Astrocyte (in vitro differentiated cells and primary cell): ENCODE results near the gene COX10. TPM values are rescaled to one million over a fixed set of nuclear protein-coding genes. Genes with fewer than 3 reads are reported as not detected.
"Not testable (repeated sequence)": the region's sequence is repeated elsewhere in the genome, so short reads cannot be mapped to it uniquely, and the experiment has no call there.

Experiments
- DNase-seq: peaks from one replicate; pipeline ENCODE4 v3.0.0-alpha.2; 2010; ENCODE audit warnings: low read depth
- FAIRE-seq: peaks from 2 replicates; lab custom pipeline; 2011; peaks lifted over from hg19 to GRCh38; lab: Jason Lieb, UNC
- H2AFZ ChIP-seq: 2 replicates; pipeline ENCODE4 v1.6.0; 2012; ENCODE audit warnings: low read depth, low read length, inconsistent platforms
- H3K27ac ChIP-seq: 2 replicates; pipeline ENCODE4 v1.5.1; 2011; ENCODE audit warnings: low read depth, low read length, inconsistent platforms
- H3K27me3 ChIP-seq: 2 replicates; pipeline ENCODE4 v1.6.0; 2011; ENCODE audit warnings: low read length, inconsistent platforms; ENCODE audit not compliant: insufficient read depth
- H3K36me3 ChIP-seq: 2 replicates; pipeline ENCODE4 v1.5.1; 2011; ENCODE audit warnings: low read length, inconsistent platforms; ENCODE audit not compliant: insufficient read depth
- H3K4me1 ChIP-seq: 2 replicates; pipeline ENCODE4 v1.5.1; 2011; ENCODE audit warnings: low read length, inconsistent platforms; ENCODE audit not compliant: insufficient read depth
- H3K4me2 ChIP-seq: 2 replicates; pipeline ENCODE4 v1.6.0; 2012; ENCODE audit warnings: low read length, inconsistent platforms
- H3K4me3 ChIP-seq: 2 replicates; pipeline ENCODE4 v1.5.1; 2011; ENCODE audit warnings: low read depth, mild to moderate bottlenecking, low read length, inconsistent platforms; ENCODE audit not compliant: insufficient read depth
- H3K79me2 ChIP-seq: 2 replicates; pipeline ENCODE4 v1.6.0; 2012; ENCODE audit warnings: mild to moderate bottlenecking, low read length, inconsistent platforms; ENCODE audit not compliant: insufficient read depth
- H3K9ac ChIP-seq: 2 replicates; pipeline ENCODE4 v1.6.0; 2012; ENCODE audit warnings: mild to moderate bottlenecking, low read length, inconsistent platforms
- H3K9me3 ChIP-seq: 2 replicates; pipeline ENCODE4 v1.5.1; 2012; ENCODE audit warnings: low read depth, mild to moderate bottlenecking, low read length, inconsistent platforms; ENCODE audit not compliant: insufficient read depth
- H4K20me1 ChIP-seq: 2 replicates; pipeline ENCODE4 v1.6.0; 2012; ENCODE audit warnings: low read length, inconsistent platforms; ENCODE audit not compliant: insufficient read depth
- H3K27ac Mint-ChIP-seq: one replicate; pipeline ENCODE4 v1.8.0; 2021; ENCODE audit warnings: mild to moderate bottlenecking, mixed read lengths; ENCODE audit not compliant: unreplicated experiment
- H3K27me3 Mint-ChIP-seq: one replicate; pipeline ENCODE4 v1.8.0; 2021; ENCODE audit warnings: low read depth, mixed read lengths; ENCODE audit not compliant: unreplicated experiment
- H3K36me3 Mint-ChIP-seq: one replicate; pipeline ENCODE4 v1.8.0; 2021; ENCODE audit warnings: low read depth, mixed read lengths; ENCODE audit not compliant: unreplicated experiment
- H3K4me1 Mint-ChIP-seq: one replicate; pipeline ENCODE4 v1.8.0; 2021; ENCODE audit warnings: low read depth, mixed read lengths; ENCODE audit not compliant: unreplicated experiment
- H3K4me3 Mint-ChIP-seq: one replicate; pipeline ENCODE4 v1.8.0; 2021; ENCODE audit warnings: mild to moderate bottlenecking, moderate library complexity, mixed read lengths; ENCODE audit not compliant: unreplicated experiment
- H3K9me3 Mint-ChIP-seq: one replicate; pipeline ENCODE4 v1.8.0; 2021; ENCODE audit warnings: mild to moderate bottlenecking, mixed read lengths; ENCODE audit not compliant: unreplicated experiment
- EZH2 ChIP-seq: IDR thresholded peaks from 2 replicates; pipeline ENCODE4 v1.6.1; 2012; ENCODE audit warnings: mild to moderate bottlenecking, low read length, inconsistent platforms; ENCODE audit not compliant: insufficient read depth
- total RNA-seq: library from RNA; stranded (reverse); gene quantifications from 2 replicates; pipeline ENCODE4 v1.2.1, GENCODE V29; 2021
- TF ChIP-seq, protein P1 (sequence below): IDR thresholded peaks from 2 replicates; pipeline ENCODE4 v1.5.1; 2011; ENCODE audit warnings: low read depth, mild to moderate bottlenecking, inconsistent platforms, low read length, moderate library complexity; ENCODE audit not compliant: insufficient read depth

The COX10 gene
- total RNA-seq, 1 donor from 2014 or later, result 16.4 TPM

DNA sequence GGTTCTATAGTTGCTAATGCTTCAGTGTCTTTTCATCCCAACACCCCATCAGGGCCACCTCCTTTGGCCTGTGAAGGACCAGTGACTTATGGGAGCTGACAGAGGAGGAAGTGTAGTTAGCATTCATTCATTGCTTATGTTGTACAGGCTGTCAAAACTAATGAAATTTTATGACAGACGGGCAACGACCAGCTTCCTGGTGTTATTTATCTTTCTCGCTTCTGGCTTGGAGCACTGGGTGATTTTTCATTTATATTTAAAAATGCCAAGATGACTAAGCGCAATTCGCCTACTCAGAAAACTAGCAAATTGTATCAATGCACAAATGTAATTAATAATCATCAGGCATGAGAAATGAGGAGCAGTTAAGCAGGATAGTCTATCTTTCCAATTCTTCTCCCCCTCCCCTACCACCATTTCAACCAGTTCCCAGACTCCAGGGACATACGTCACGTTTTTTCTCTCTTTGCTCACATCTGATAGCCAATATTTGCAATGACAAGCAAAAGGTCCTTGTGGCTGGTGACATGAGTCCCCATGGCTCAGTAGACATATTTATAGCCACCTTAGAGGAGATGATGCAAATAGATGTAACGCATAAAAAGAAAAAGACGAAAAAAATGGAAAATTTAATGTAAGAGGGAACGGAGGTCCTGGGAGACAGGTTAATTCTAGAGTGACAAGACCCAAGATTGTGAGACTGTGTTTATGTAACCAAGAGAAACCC lies 156.1 kb downstream of the COX10 start:
- Histone ChIP-seq H3K9me3 (no peaks in the 10 kb centered on the region), H3K79me2 (no peaks in the 10 kb centered on the region), H3K9ac (no peak overlapping the region), H3K4me1 (no peaks in the 10 kb centered on the region), H3K27me3 (no peaks in the 10 kb centered on the region), H2AFZ (no peak overlapping the region), H3K4me3 (no peak overlapping the region), H3K27ac (no peak overlapping the region), H3K4me2 (no peak overlapping the region), H4K20me1 (no peaks in the 10 kb centered on the region), H3K36me3 (no peaks in the 10 kb centered on the region)
- H3K27ac Mint-ChIP-seq, result no peak overlapping the region
- peaks cover 4% of the 10 kb centered on the region for H3K36me3 Mint-ChIP-seq
- no peak overlapping the region for H3K4me3 Mint-ChIP-seq
- peaks cover 5% of the 10 kb centered on the region for H3K4me1 Mint-ChIP-seq
- no peaks in the 10 kb centered on the region for H3K27me3 Mint-ChIP-seq
- TF ChIP-seq, protein P1, sequence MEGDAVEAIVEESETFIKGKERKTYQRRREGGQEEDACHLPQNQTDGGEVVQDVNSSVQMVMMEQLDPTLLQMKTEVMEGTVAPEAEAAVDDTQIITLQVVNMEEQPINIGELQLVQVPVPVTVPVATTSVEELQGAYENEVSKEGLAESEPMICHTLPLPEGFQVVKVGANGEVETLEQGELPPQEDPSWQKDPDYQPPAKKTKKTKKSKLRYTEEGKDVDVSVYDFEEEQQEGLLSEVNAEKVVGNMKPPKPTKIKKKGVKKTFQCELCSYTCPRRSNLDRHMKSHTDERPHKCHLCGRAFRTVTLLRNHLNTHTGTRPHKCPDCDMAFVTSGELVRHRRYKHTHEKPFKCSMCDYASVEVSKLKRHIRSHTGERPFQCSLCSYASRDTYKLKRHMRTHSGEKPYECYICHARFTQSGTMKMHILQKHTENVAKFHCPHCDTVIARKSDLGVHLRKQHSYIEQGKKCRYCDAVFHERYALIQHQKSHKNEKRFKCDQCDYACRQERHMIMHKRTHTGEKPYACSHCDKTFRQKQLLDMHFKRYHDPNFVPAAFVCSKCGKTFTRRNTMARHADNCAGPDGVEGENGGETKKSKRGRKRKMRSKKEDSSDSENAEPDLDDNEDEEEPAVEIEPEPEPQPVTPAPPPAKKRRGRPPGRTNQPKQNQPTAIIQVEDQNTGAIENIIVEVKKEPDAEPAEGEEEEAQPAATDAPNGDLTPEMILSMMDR, result no peak
- TF ChIP-seq EZH2, result no peak
- FAIRE-seq (no peak), DNase-seq (no peak)
- peaks cover 7% of the 10 kb centered on the region for H3K9me3 Mint-ChIP-seq

DNA sequence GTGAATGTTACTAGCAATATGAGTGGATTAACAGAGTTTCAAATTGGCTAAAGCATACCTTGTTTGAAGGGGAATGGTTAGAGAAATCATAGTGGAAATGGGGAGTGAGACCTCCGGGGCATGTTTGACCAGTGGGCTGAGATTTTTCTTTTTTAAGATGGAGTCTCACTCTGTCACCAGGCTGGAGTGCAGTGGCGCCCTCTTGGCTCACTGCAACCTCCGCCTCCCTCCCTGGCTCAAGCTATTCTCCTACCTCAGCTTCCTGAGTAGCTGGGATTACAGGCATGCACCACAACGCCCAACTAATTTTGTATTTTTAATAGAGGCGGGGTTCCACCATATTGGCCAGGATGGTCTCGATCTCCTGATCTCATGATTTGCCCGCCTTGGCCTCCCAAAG lies 157.7 kb downstream of the COX10 start:
- H3K9me3 ChIP-seq, result no peaks in the 10 kb centered on the region
- H3K4me3 ChIP-seq, result no peak overlapping the region
- FAIRE-seq (no peak), DNase-seq (no peak)
- no peaks in the 10 kb centered on the region for H4K20me1 ChIP-seq
- H3K4me1 ChIP-seq, result no peaks in the 10 kb centered on the region
- H3K9ac ChIP-seq, result no peak overlapping the region
- H3K9me3 Mint-ChIP-seq, result peaks cover 7% of the 10 kb centered on the region
- TF ChIP-seq, protein P1, result no peak
- TF ChIP-seq EZH2, result no peak
- no peak overlapping the region for H2AFZ ChIP-seq
- no peaks in the 10 kb centered on the region for H3K27me3 ChIP-seq
- H3K4me3 Mint-ChIP-seq, result no peak overlapping the region
- H3K4me2 ChIP-seq, result no peak overlapping the region
- no peak overlapping the region for H3K27ac ChIP-seq
- H3K79me2 ChIP-seq, result no peaks in the 10 kb centered on the region
- H3K36me3 Mint-ChIP-seq, result peaks cover 4% of the 10 kb centered on the region
- no peaks in the 10 kb centered on the region for H3K27me3 Mint-ChIP-seq
- H3K36me3 ChIP-seq, result no peaks in the 10 kb centered on the region
- H3K4me1 Mint-ChIP-seq, result peaks cover 8% of the 10 kb centered on the region
- no peak overlapping the region for H3K27ac Mint-ChIP-seq

DNA sequence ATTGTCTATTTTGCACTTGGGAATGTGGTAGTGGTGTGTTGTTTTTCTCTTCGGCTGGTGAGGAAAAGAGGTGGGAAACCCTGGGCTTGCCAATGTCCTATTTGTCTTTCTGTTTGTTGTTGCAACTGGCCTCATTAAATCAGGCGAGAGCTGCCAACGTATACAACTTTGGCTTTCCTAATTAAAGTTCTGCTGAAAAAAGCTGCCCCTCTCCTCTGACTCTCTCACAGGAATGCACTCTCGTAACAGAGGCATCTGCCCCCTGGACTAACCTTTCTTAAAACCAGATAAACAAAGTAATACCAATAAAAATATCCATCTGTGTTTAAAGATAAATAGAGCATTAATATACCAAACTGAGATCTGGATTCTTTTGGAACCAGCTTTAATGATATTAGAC lies 159.6 kb downstream of the COX10 start:
- no peak for FAIRE-seq
- no peak overlapping the region for H3K4me3 Mint-ChIP-seq

DNA sequence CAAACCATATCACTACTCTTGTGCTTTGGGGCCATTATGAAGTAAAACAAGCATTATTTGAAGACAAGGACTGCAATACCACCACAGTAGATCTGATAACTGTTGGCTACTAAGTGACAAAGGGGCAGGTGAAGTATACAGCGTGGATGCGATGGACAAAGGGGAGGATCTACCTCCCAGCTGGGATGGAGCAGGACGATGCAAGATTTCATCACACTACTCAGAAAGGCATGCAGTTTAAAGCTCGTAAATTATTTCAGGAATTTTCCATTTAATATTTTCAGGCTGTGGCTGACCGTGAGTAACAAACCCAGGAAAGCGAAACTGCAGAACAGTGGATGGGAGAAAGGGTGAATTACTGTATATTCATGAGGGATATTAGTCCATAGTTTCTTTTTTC lies 161.9 kb downstream of the COX10 start:
- H3K9me3 ChIP-seq, H3K27ac ChIP-seq, H3K4me3 ChIP-seq, H3K4me2 ChIP-seq, H3K36me3 ChIP-seq, H3K27me3 Mint-ChIP-seq, H3K4me1 Mint-ChIP-seq, H3K27me3 ChIP-seq, H3K4me1 ChIP-seq, H3K4me3 Mint-ChIP-seq, H3K79me2 ChIP-seq, H4K20me1 ChIP-seq, H3K9ac ChIP-seq, H3K9me3 Mint-ChIP-seq, H3K36me3 Mint-ChIP-seq, H2AFZ ChIP-seq: not testable (repeated sequence)
- DNase-seq (peak; percentile 10), FAIRE-seq (peak; percentile 99)
- H3K27ac Mint-ChIP-seq, result peak overlapping the region; percentile 93

More for the DNA sequence above, 159.6 kb downstream of the COX10 start:
- H3K4me2 ChIP-seq, result no peak overlapping the region
- no peaks in the 10 kb centered on the region for H3K27me3 ChIP-seq
- no peaks in the 10 kb centered on the region for H3K36me3 ChIP-seq
- H3K4me1 ChIP-seq, result no peaks in the 10 kb centered on the region
- no peaks in the 10 kb centered on the region for H3K79me2 ChIP-seq
- H3K27me3 Mint-ChIP-seq, result no peaks in the 10 kb centered on the region
- H3K4me1 Mint-ChIP-seq, result peaks cover 8% of the 10 kb centered on the region
- H3K9me3 ChIP-seq, result no peaks in the 10 kb centered on the region
- no peak overlapping the region for H3K4me3 ChIP-seq
- TF ChIP-seq EZH2, result no peak
- TF ChIP-seq, protein P1, result no peak
- no peaks in the 10 kb centered on the region for H4K20me1 ChIP-seq
- peak overlapping the region; percentile 48 for H3K27ac Mint-ChIP-seq
- no peak overlapping the region for H2AFZ ChIP-seq
- no peak overlapping the region for H3K9ac ChIP-seq
- peaks cover 4% of the 10 kb centered on the region for H3K36me3 Mint-ChIP-seq
- H3K9me3 Mint-ChIP-seq, result peaks cover 6% of the 10 kb centered on the region
- no peak for DNase-seq
- H3K27ac ChIP-seq, result no peak overlapping the region
